ENCODE measurements around the gene RARS2.

DNA sequence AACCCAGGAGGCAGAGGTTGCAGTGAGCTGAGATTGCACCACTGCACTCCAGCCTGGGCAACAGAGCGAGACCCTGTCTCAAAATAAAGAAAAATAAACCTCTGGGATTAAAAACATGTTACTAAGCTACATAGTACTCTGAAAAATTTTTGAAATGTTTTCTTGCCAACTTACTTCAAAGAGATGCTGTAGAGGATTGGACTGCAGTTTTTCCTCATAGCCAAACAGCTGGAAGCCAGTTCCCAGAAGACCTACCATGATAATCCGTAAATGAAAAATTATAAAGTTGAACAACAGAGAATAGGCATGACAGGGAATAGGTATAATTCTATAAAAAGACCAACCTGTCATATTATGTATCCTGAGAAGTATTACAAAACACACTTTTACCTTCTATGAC is 48.0 kb downstream of the RARS2 start:
- TF ChIP-seq, protein P1, sequence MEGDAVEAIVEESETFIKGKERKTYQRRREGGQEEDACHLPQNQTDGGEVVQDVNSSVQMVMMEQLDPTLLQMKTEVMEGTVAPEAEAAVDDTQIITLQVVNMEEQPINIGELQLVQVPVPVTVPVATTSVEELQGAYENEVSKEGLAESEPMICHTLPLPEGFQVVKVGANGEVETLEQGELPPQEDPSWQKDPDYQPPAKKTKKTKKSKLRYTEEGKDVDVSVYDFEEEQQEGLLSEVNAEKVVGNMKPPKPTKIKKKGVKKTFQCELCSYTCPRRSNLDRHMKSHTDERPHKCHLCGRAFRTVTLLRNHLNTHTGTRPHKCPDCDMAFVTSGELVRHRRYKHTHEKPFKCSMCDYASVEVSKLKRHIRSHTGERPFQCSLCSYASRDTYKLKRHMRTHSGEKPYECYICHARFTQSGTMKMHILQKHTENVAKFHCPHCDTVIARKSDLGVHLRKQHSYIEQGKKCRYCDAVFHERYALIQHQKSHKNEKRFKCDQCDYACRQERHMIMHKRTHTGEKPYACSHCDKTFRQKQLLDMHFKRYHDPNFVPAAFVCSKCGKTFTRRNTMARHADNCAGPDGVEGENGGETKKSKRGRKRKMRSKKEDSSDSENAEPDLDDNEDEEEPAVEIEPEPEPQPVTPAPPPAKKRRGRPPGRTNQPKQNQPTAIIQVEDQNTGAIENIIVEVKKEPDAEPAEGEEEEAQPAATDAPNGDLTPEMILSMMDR (IDR thresholded peaks at IDR 0.05) = no peak
- no peak for TF ChIP-seq POLR2A (IDR thresholded peaks at IDR 0.05)
